ENCODE results near the gene NMT2. TPM values are rescaled to one million over a fixed set of nuclear protein-coding genes. Genes with fewer than 3 reads are reported as not detected.

Gene NMT2
- polyA plus RNA-seq, 4 donors = 9.2 to 19.2 (median 11.9) TPM

DNA sequence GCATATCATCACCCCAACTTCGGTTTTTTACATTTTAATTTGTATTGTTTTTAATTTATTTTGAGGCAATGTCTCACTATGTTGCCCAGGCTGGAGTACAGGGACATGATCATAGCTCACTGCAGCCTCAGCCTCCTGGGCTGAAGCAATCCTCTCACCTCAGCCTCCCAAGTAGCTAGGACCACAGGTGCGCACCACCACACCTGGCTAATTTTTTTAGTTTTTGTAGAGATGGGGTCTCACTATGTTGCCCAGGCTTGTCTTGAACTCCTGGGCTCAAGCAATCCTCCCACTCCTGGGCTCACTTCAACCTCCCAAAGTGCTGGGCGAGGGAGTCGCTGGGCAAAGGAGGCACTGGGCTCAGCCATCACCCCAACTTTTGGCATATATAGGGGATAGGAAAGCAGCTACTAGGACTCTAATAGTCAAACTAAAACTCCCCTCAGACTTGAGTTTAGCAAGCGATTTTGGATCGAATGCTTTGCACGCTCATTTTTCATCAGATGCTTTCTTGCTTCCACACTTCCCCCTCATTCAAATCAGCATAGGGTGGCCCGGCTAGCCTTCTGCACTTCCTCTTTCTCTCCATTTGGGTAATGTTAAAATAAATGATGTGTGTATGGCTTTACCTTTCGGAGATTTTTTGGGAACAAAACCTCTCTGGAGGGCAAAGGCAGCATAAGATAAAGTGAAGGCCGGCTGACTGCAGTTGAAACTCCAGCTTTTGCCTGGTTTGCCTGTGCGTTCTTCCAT is 20.8 kb upstream of the NMT2 start:
- FAIRE-seq (no peak), DNase-seq (no peak)
- Histone ChIP-seq H3K27ac (ENCODE audit: low read depth in 1 of 3, low read length in 2 of 3) (no peak overlapping the region), H3K27me3 (ENCODE audit: control insufficient read depth in 3 of 3, insufficient read depth in 3 of 3, low read length in 3 of 3) (no peaks in the 10 kb centered on the region), H3K4me1 (ENCODE audit: control insufficient read depth in 3 of 3, insufficient read depth in 2 of 3, low read depth in 1 of 3, low read length in 2 of 3) (no peaks in the 10 kb centered on the region), H3K4me3 (ENCODE audit: low read depth in 1 of 3, low read length in 3 of 3) (no peak overlapping the region), H3K36me3 (ENCODE audit: control insufficient read depth in 3 of 3, insufficient read depth in 2 of 3, low read depth in 1 of 3, low read length in 3 of 3) (peaks cover 0 to under 1% (median 0%) of the 10 kb centered on the region in 3 donors), H3K9me3 (ENCODE audit: control insufficient read depth in 2 of 2, insufficient read depth in 1 of 2, low read depth in 1 of 2, low read length in 1 of 2) (peaks cover 0 to 6% of the 10 kb centered on the region in 2 donors)
- 87 to 93% (median 92%) methylated on average over 11 of the region's 11 CpGs for WGBS, 3 donors

DNA sequence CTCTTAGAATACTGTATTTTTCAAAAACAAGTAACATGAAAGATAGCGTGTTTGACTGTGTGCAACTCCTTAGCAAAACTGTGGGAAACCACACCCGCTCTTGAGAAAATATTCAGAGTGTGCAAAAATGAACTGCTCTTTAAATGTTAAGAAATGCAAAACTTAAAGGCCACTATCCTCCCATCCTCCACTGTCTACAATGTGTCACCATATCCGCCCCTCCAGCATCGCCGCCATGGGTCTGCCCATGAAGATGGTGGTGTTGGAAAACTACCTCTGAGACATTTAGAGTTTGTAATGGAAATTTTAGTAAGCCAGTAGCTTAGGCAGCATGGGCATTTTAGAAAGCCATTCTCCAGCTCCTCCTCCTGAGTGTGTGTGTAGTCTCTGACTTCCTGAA is 20.1 kb upstream of the NMT2 start:
- 79 to 91% (median 88%) methylated on average over 5 of the region's 5 CpGs for WGBS, 3 donors
- Histone ChIP-seq H3K27me3 (ENCODE audit: control insufficient read depth in 3 of 3, insufficient read depth in 3 of 3, low read length in 3 of 3) (no peaks in the 10 kb centered on the region), H3K4me1 (ENCODE audit: control insufficient read depth in 3 of 3, insufficient read depth in 2 of 3, low read depth in 1 of 3, low read length in 2 of 3) (no peaks in the 10 kb centered on the region), H3K36me3 (ENCODE audit: control insufficient read depth in 3 of 3, insufficient read depth in 2 of 3, low read depth in 1 of 3, low read length in 3 of 3) (peaks cover 0 to 2% (median 0%) of the 10 kb centered on the region in 3 donors), H3K27ac (ENCODE audit: low read depth in 1 of 3, low read length in 2 of 3) (no peak overlapping the region), H3K4me3 (ENCODE audit: low read depth in 1 of 3, low read length in 3 of 3) (no peak overlapping the region), H3K9me3 (ENCODE audit: control insufficient read depth in 2 of 2, insufficient read depth in 1 of 2, low read depth in 1 of 2, low read length in 1 of 2) (peaks cover 0 to 6% of the 10 kb centered on the region in 2 donors)
- no peak for FAIRE-seq
- DNase-seq = no peak

DNA sequence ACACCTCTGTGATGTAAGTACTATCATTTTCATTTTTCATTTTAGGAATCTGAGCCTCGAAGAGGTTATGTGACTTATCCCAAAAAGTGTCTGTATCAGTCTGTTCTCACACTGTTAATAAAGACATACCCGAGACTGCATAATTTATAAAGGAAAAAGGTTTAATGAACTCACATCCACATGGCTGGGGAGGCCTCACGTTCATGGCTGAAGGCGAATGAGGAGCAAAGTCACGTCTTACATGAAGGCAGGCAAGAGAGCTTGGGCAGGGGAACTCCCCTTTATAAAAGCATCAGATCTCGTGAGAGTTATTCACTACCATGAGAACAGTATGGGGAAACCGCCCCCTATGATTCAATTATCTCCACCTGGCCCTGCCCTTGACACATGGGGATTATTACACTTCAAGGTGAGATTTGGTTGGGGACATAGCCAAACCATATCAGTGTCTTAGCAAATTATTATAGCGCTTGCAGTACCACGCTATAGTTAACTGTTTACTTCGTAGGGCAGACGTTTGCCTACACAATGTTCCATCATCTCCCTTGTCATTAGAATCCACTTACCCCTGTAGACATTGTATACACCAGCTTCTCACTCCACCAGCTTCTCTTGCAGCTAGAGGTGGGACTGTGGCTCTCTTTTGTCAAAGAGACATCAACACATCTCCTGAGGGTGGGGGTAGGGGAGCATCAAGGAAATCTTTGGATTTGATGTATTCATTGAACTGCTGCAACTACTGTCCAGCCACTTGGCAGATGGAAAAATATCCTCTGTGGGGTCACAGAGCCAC is 15.4 kb upstream of the NMT2 start:
- H3K27ac ChIP-seq (ENCODE audit: low read depth in 1 of 3, low read length in 2 of 3) = no peak overlapping the region
- DNase-seq = no peak
- no peak for FAIRE-seq
- H3K4me3 ChIP-seq (ENCODE audit: low read depth in 1 of 3, low read length in 3 of 3) = no peak overlapping the region
- peaks cover 0 to 6% of the 10 kb centered on the region in 2 donors for H3K9me3 ChIP-seq (ENCODE audit: control insufficient read depth in 2 of 2, insufficient read depth in 1 of 2, low read depth in 1 of 2, low read length in 1 of 2)
- WGBS, 3 donors = 80 to 87% (median 84%) methylated on average over 11 of the region's 11 CpGs
- peaks cover 0 to 2% (median 0%) of the 10 kb centered on the region in 3 donors for H3K4me1 ChIP-seq (ENCODE audit: control insufficient read depth in 3 of 3, insufficient read depth in 2 of 3, low read depth in 1 of 3, low read length in 2 of 3)
- peaks cover 0 to 2% (median 0%) of the 10 kb centered on the region in 3 donors for H3K36me3 ChIP-seq (ENCODE audit: control insufficient read depth in 3 of 3, insufficient read depth in 2 of 3, low read depth in 1 of 3, low read length in 3 of 3)
- H3K27me3 ChIP-seq (ENCODE audit: control insufficient read depth in 3 of 3, insufficient read depth in 3 of 3, low read length in 3 of 3) = no peaks in the 10 kb centered on the region

DNA sequence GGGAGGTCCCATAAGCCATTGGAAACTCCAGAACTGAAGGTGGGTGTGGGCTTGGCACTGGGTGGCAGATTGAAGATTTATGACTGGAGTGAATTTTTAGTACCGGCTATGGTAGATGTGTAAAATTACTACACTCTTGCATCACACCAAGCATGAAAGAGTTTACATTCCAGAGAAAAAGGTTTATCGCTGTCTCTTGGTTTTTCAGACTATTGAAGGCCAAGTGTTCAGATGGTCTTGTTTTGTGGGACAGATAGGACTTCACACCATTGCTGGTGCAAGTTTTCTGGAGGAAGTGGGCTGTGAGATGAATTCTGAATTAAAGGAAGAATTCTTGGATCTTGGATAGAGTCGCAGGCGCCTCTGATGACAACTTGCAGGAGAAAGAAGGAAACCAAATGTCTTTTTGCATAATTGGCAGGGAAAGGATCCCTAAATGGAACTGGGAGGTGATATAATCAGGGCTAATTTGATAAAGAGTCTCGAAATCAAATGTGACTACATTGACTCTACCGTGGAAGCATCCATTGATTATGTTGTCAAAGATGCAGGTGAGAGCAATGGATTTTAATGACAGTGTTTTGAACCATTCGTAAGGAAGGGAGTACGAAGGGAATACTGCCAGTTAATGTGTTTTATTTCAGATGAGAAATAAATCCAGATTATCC is 14.2 kb upstream of the NMT2 start:
- no peaks in the 10 kb centered on the region for H3K27me3 ChIP-seq (ENCODE audit: control insufficient read depth in 3 of 3, insufficient read depth in 3 of 3, low read length in 3 of 3)
- no peak overlapping the region for H3K4me3 ChIP-seq (ENCODE audit: low read depth in 1 of 3, low read length in 3 of 3)
- H3K27ac ChIP-seq (ENCODE audit: low read depth in 1 of 3, low read length in 2 of 3) = no peak overlapping the region
- FAIRE-seq (no peak), DNase-seq (no peak)
- H3K9me3 ChIP-seq (ENCODE audit: control insufficient read depth in 2 of 2, insufficient read depth in 1 of 2, low read depth in 1 of 2, low read length in 1 of 2) = peaks cover 0 to 6% of the 10 kb centered on the region in 2 donors
- WGBS, 3 donors = 63 to 82% (median 73%) methylated on average over 8 of the region's 8 CpGs
- peaks cover 0 to 2% (median 0%) of the 10 kb centered on the region in 3 donors for H3K36me3 ChIP-seq (ENCODE audit: control insufficient read depth in 3 of 3, insufficient read depth in 2 of 3, low read depth in 1 of 3, low read length in 3 of 3)
- H3K4me1 ChIP-seq (ENCODE audit: control insufficient read depth in 3 of 3, insufficient read depth in 2 of 3, low read depth in 1 of 3, low read length in 2 of 3) = peaks cover 0 to 2% (median 0%) of the 10 kb centered on the region in 3 donors

DNA sequence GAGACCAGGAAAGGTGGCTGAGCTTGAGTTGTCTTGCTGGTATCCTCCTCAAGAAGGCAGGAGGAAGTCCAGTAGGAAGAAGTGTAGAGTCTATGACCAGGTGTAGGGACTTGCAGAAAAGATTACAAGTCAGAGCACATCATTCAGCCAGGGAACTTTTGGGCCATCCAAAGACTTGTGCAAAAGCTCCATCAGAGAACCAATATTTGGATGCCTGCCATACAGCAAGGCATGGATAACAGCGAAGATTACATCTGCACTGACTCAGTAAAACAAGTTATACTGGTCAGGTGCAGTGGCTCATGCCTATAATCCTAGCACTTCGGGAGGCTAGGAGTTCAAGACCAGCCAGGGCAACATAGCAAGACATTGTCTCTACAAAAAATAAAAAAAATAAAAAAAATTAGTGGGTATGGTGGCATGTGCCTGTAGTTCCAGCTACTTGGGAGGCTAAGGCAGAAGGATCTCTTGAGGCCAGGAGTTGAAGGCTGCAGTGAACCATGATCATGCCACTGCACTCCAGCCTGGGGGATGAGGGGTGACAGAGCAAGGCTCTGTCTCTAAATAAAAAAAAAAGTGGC is 13.2 kb upstream of the NMT2 start:
- H3K36me3 ChIP-seq (ENCODE audit: control insufficient read depth in 3 of 3, insufficient read depth in 2 of 3, low read depth in 1 of 3, low read length in 3 of 3) = peaks cover 0 to 2% (median 0%) of the 10 kb centered on the region in 3 donors
- WGBS, 3 donors = 48 to 75% (median 67%) methylated on average over 2 of the region's 2 CpGs
- DNase-seq = no peak
- H3K27ac ChIP-seq (ENCODE audit: low read depth in 1 of 3, low read length in 2 of 3) = no peak overlapping the region
- no peaks in the 10 kb centered on the region for H3K27me3 ChIP-seq (ENCODE audit: control insufficient read depth in 3 of 3, insufficient read depth in 3 of 3, low read length in 3 of 3)
- H3K4me1 ChIP-seq (ENCODE audit: control insufficient read depth in 3 of 3, insufficient read depth in 2 of 3, low read depth in 1 of 3, low read length in 2 of 3) = peaks cover 0 to 2% (median 0%) of the 10 kb centered on the region in 3 donors
- H3K4me3 ChIP-seq (ENCODE audit: low read depth in 1 of 3, low read length in 3 of 3) = no peak overlapping the region
- no peak for FAIRE-seq
- peaks cover 0 to 6% of the 10 kb centered on the region in 2 donors for H3K9me3 ChIP-seq (ENCODE audit: control insufficient read depth in 2 of 2, insufficient read depth in 1 of 2, low read depth in 1 of 2, low read length in 1 of 2)

DNA sequence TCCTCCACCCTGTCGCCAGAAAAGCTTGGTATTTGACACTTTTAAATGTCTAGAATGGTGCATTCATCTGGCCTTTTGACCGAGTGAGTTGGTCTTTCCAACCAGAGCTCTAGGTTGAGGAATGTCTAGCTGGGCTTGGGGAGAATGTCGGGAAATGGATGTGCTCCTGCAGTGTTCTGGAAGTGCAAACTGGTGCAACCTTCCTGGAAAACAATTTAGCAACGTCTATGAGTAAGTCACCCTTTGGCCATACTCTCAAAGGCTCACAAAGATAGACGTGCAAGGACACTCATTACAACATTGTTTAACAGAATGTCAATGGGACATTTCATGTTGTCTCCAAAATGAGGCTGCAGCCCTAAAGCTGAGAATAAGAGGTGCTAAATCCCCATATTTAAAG is 12.2 kb upstream of the NMT2 start:
- WGBS, 3 donors = 77 to 78% (median 77%) methylated on average over 5 of the region's 5 CpGs
- no peak overlapping the region for H3K4me3 ChIP-seq (ENCODE audit: low read depth in 1 of 3, low read length in 3 of 3)
- no peaks in the 10 kb centered on the region for H3K27me3 ChIP-seq (ENCODE audit: control insufficient read depth in 3 of 3, insufficient read depth in 3 of 3, low read length in 3 of 3)
- H3K27ac ChIP-seq (ENCODE audit: low read depth in 1 of 3, low read length in 2 of 3) = no peak overlapping the region
- H3K36me3 ChIP-seq (ENCODE audit: control insufficient read depth in 3 of 3, insufficient read depth in 2 of 3, low read depth in 1 of 3, low read length in 3 of 3) = peaks cover 0 to 2% (median 0%) of the 10 kb centered on the region in 3 donors
- DNase-seq (no peak), FAIRE-seq (no peak)
- H3K4me1 ChIP-seq (ENCODE audit: control insufficient read depth in 3 of 3, insufficient read depth in 2 of 3, low read depth in 1 of 3, low read length in 2 of 3) = peaks cover 0 to 2% (median 0%) of the 10 kb centered on the region in 3 donors
- H3K9me3 ChIP-seq (ENCODE audit: control insufficient read depth in 2 of 2, insufficient read depth in 1 of 2, low read depth in 1 of 2, low read length in 1 of 2) = peaks cover 0 to 6% of the 10 kb centered on the region in 2 donors

DNA sequence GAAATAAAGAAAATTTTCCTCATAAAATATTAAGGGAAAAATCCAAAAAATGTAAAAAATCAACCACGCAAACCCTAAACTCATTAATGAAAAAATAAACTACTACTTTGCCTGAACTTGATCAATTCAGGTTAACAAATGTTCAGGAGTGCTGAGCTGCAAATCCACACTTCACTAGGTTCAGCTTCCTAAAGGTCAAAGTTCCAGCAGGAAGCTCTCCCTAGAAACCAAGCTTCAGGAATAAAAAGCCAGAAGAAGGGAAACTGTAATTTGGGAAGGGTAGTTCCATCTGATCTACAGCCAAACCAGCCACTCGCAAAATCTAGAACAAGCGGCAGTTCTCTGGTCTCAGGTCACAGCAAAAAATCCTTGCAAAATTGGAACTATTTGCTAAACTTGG is 7.8 kb upstream of the NMT2 start:
- H3K4me3 ChIP-seq (ENCODE audit: low read depth in 1 of 3, low read length in 3 of 3) = no peak overlapping the region
- DNase-seq = peak in 1 of 2 donors; percentile 43
- H3K9me3 ChIP-seq (ENCODE audit: control insufficient read depth in 2 of 2, insufficient read depth in 1 of 2, low read depth in 1 of 2, low read length in 1 of 2) = no peaks in the 10 kb centered on the region
- 79 to 88% (median 84%) methylated on average over 3 of the region's 3 CpGs for WGBS, 3 donors
- no peak overlapping the region for H3K27ac ChIP-seq (ENCODE audit: low read depth in 1 of 3, low read length in 2 of 3)
- FAIRE-seq = no peak
- H3K36me3 ChIP-seq (ENCODE audit: control insufficient read depth in 3 of 3, insufficient read depth in 2 of 3, low read depth in 1 of 3, low read length in 3 of 3) = no peaks in the 10 kb centered on the region
- no peaks in the 10 kb centered on the region for H3K4me1 ChIP-seq (ENCODE audit: control insufficient read depth in 3 of 3, insufficient read depth in 2 of 3, low read depth in 1 of 3, low read length in 2 of 3)
- H3K27me3 ChIP-seq (ENCODE audit: control insufficient read depth in 3 of 3, insufficient read depth in 3 of 3, low read length in 3 of 3) = no peaks in the 10 kb centered on the region

DNA sequence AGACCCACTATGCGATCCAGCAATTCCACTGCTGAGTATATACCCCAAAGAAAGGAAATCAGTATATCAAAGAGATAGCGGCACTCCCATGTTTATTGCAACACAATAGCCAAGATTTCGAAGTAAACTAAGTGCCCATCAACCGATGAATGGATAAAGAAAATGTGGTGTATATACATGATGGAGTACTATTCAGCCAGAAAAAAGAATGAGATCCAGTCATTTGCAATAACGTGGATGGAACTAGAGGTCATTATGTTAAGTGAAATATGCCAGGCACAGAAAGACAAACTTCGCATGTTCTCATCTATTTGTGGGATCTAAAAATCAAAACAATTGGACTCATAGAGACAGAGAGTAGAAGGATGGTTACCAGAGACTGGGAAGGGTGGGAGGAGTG is 7.1 kb upstream of the NMT2 start:
- FAIRE-seq (no peak), DNase-seq (no peak)
- Histone ChIP-seq H3K9me3 (ENCODE audit: control insufficient read depth in 2 of 2, insufficient read depth in 1 of 2, low read depth in 1 of 2, low read length in 1 of 2) (no peaks in the 10 kb centered on the region), H3K27me3 (ENCODE audit: control insufficient read depth in 3 of 3, insufficient read depth in 3 of 3, low read length in 3 of 3) (no peaks in the 10 kb centered on the region), H3K27ac (ENCODE audit: low read depth in 1 of 3, low read length in 2 of 3) (no peak overlapping the region), H3K4me1 (ENCODE audit: control insufficient read depth in 3 of 3, insufficient read depth in 2 of 3, low read depth in 1 of 3, low read length in 2 of 3) (no peaks in the 10 kb centered on the region), H3K36me3 (ENCODE audit: control insufficient read depth in 3 of 3, insufficient read depth in 2 of 3, low read depth in 1 of 3, low read length in 3 of 3) (no peaks in the 10 kb centered on the region), H3K4me3 (ENCODE audit: low read depth in 1 of 3, low read length in 3 of 3) (no peak overlapping the region)
- WGBS, 3 donors = 90 to 95% (median 91%) methylated on average over 6 of the region's 6 CpGs

All from small intestine (tissue), 7 donors.